SU-DHL-6 (cell line): ENCODE results near the gene CD79B.
"Not testable (repeated sequence)": the region's sequence is repeated elsewhere in the genome, so short reads cannot be mapped to it uniquely, and the experiment has no call there.

Experiments used
- H2AFZ ChIP-seq: fragments of 200-600 bp; sonication (generic); 2 replicates; pipeline ENCODE4 v1.6.1; 2014; ENCODE audit warnings: low read depth, mild to moderate bottlenecking, moderate library complexity, mixed read lengths, antibody characterized with exemption, low read length; ENCODE audit not compliant: severe bottlenecking
- H3F3A ChIP-seq: fragments of 200-600 bp; shearing (Covaris generic); 2 replicates; pipeline ENCODE4 v1.6.0; 2016; ENCODE audit warnings: antibody characterized with exemption, mild to moderate bottlenecking; ENCODE audit not compliant: insufficient read depth
- H3K27ac ChIP-seq: fragments of 200-600 bp; sonication (generic); 2 replicates; pipeline ENCODE4 v1.5.1; 2016; ENCODE audit warnings: low read depth, mild to moderate bottlenecking, low read length, moderate library complexity, mixed read lengths
- H3K27me3 ChIP-seq: fragments of 200-600 bp; sonication (generic), shearing (Covaris generic); 2 replicates; pipeline ENCODE4 v1.6.0; 2014; ENCODE audit warnings: mild to moderate bottlenecking, low read length
- H3K36me3 ChIP-seq: fragments of 200-600 bp; sonication (generic); 2 replicates; pipeline ENCODE4 v1.6.1; 2014; ENCODE audit warnings: mild to moderate bottlenecking, low read length, mixed read lengths
- H3K4me2 ChIP-seq: fragments of 300-600, 200-600 bp; shearing (Covaris generic), sonication (generic); 2 replicates; pipeline ENCODE4 v1.6.0; 2014; ENCODE audit warnings: low read length, low read depth, mild to moderate bottlenecking; ENCODE audit not compliant: poor library complexity, severe bottlenecking
- H3K4me3 ChIP-seq: fragments of 200-600 bp; sonication (generic); 2 replicates; pipeline ENCODE4 v1.5.1; 2014; ENCODE audit warnings: antibody characterized with exemption, low read length, mild to moderate bottlenecking, mixed read lengths; ENCODE audit not compliant: insufficient read depth, poor library complexity, severe bottlenecking
- H3K79me2 ChIP-seq: fragments of 200-600 bp; sonication (generic); 2 replicates; pipeline ENCODE4 v1.6.1; 2014; ENCODE audit warnings: mild to moderate bottlenecking, low read length, moderate library complexity; ENCODE audit not compliant: insufficient read depth
- H3K9ac ChIP-seq: fragments of 200-600 bp; sonication (generic); 2 replicates; pipeline ENCODE4 v1.7.0; 2014; ENCODE audit warnings: mild to moderate bottlenecking, low read length
- H3K9me2 ChIP-seq: fragments of 200-600 bp; sonication (generic); replicated peaks from 2 replicates; pipeline ENCODE4 v1.6.1; 2014; ENCODE audit warnings: low read length; ENCODE audit not compliant: insufficient read depth
- H3K9me3 ChIP-seq: fragments of 200-600 bp; sonication (generic); 2 replicates; pipeline ENCODE4 v1.6.1; 2014; ENCODE audit warnings: low read length, mixed read lengths; ENCODE audit not compliant: insufficient read depth
- H4K20me1 ChIP-seq: fragments of 200-600 bp; sonication (generic); 2 replicates; pipeline ENCODE4 v1.6.1; 2014; ENCODE audit warnings: low read depth, mild to moderate bottlenecking, antibody characterized with exemption, low read length, moderate library complexity, mixed read lengths
- CTCF ChIP-seq: fragments of 200-600 bp; sonication (generic); IDR thresholded peaks from one replicate; pipeline ENCODE4 v1.5.1; 2017; ENCODE audit warnings: antibody characterized with exemption, mild to moderate bottlenecking, low read length, moderate library complexity; ENCODE audit not compliant: insufficient read depth, poor library complexity, severe bottlenecking
- EZH2phosphoT487 ChIP-seq: fragments of 200-600 bp; sonication (generic), shearing (Covaris generic); conservative IDR thresholded peaks from 2 replicates; pipeline ENCODE4 v1.6.1; 2018; ENCODE audit warnings: mild to moderate bottlenecking, antibody characterized with exemption, low read length, moderate library complexity, mixed read lengths

Gene CD79B

GRCh38 chr17:63889026-63889848 is 42.9 kb downstream of the CD79B start:
- not testable (repeated sequence) for H3K27ac ChIP-seq, H3K9me2 ChIP-seq, H3K9me3 ChIP-seq, H3K79me2 ChIP-seq, H2AFZ ChIP-seq, H3K4me3 ChIP-seq, H3F3A ChIP-seq, H4K20me1 ChIP-seq, H3K27me3 ChIP-seq, H3K36me3 ChIP-seq, H3K4me2 ChIP-seq, H3K9ac ChIP-seq
- TF ChIP-seq CTCF = peak; percentile 32

DNA sequence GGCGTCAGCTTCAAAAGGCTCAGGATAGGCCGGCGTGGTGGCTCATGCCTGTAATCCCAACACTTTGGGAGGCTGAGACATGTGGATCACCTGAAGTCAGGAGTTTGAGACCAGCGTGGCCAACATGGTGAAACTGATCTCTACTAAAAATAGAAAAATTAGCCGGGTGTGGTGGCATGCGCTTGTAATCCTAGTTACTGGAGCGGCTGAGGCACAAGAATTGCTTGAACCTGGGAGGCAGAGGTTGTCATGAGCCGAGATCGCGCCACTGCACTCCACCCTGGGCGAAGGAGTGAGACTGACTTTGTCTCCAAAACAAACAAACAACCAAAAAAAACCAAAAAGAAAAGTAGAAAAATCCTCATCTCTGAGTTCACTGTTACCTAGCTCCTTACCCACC is 47.0 kb downstream of the CD79B start:
- not testable (repeated sequence) for H3K9me3 ChIP-seq

DNA sequence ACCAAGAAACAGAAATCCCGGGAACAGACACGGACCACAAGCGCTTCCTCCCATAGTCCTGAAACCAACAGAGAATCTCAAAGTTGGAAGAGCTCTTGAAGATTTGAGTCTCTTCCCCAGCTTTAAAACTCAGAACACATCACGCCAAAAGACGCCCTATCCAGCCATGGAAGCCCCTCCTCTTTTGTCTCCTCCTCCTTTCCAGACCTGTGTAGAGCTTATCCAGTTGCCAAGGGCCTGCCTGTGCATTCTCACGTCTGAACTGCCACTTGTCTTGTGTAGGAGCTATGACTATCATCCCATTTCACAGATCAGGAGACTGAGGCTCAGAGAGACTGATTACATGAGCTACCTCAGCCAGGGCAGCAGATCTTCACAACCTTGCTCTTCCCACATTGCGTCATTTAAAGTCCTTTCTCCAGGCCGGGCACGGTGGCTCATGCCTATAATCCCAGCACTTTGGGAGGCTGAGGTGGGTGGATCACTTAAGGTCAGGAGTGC is 49.5 kb downstream of the CD79B start:
- not testable (repeated sequence) for H3K4me2 ChIP-seq, H3K9me2 ChIP-seq, H3K27ac ChIP-seq, H3K9me3 ChIP-seq, H3K9ac ChIP-seq, H3K4me3 ChIP-seq, H3K27me3 ChIP-seq, H2AFZ ChIP-seq, H4K20me1 ChIP-seq, H3K79me2 ChIP-seq, H3K36me3 ChIP-seq, H3F3A ChIP-seq

More for the DNA sequence above, 47.0 kb downstream of the CD79B start:
- not testable (repeated sequence) for H2AFZ ChIP-seq, H3K27ac ChIP-seq, H3K79me2 ChIP-seq, H3K4me3 ChIP-seq, H3K9me2 ChIP-seq, H3K4me2 ChIP-seq, H3K9ac ChIP-seq, H3K36me3 ChIP-seq, H4K20me1 ChIP-seq, H3K27me3 ChIP-seq, H3F3A ChIP-seq

DNA sequence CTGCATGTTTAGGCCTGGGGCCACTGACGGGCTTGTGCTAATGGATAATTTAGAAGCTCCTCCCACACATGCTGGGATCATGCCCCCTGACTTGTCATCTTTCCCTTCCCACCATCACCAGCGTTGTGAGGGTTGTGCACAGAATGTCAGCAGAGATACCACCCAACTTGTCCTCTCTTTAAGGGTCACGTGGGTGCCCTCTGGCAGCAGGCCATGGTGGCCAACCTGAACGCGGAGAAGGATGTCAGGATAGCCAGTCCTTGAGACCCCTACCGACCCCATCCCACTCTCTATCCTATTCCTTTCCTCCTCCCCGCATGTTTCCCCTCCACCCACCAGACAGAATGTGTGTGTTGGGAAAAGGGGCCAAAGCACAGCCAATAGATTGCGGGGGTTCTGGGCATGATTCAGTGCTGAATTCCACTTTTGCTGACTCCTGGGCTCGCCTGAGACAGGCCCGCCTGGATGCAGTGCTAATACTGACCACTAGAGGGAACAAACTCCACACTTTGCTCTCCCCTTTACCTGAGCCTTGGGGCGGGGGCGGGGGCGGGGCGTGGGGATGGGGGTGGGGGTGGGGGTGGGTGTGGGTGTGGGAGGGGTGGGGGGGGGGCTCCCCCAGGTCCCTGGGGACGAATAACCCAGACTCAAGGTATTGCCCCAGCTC is 50.1 kb downstream of the CD79B start, which contains the start of gene GH2:
Gene GH2 (minus strand): TSS at position 10 of the 667 bp plus-strand sequence. CDS start 143 bp downstream, outside the sequence.
- Histone ChIP-seq H4K20me1 (no peaks in the 10 kb centered on the region), H3K4me3 (no peak within 1 kb of the TSS), H3K9me2 (no peaks in the 10 kb centered on the region), H2AFZ (no peak within 1 kb of the TSS), H3K9ac (no peak within 1 kb of the TSS), H3K4me2 (no peak within 1 kb of the TSS), H3K27ac (no peak within 1 kb of the TSS), H3K36me3 (no peaks in the 10 kb centered on the region), H3K27me3 (no peaks in the 10 kb centered on the region), H3F3A (no peaks in the 10 kb centered on the region), H3K9me3 (no peaks in the 10 kb centered on the region), H3K79me2 (no peaks in the 10 kb centered on the region)
- TF ChIP-seq EZH2phosphoT487 (no peak), CTCF (peak; percentile 50)

DNA sequence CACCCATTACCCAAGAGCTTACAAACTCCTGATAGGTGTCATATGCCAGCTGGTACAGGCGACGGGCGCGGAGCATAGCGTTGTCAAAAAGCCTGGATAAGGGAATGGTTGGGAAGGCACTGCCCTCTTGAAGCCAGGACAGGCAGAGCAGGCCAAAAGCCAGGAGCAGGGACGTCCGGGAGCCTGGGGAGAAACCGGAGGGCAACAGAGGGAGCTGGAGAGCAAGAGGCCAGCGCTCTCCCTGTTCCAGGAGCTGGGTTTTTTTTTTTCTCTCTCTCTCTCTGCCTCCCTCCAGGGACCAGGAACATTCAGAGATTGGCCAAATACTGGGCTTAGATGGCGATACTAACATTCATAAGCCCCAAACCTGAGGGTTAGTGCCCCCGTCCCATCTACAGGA is 50.8 kb downstream of the CD79B start:
- H4K20me1 ChIP-seq, H3K9me2 ChIP-seq, H3K9me3 ChIP-seq, H3K27me3 ChIP-seq, H3K79me2 ChIP-seq, H3K9ac ChIP-seq, H2AFZ ChIP-seq, H3K4me2 ChIP-seq, H3K36me3 ChIP-seq, H3K27ac ChIP-seq, H3K4me3 ChIP-seq, H3F3A ChIP-seq: not testable (repeated sequence)
